ENCODE results near the gene TSPAN15. TPM values are rescaled to one million over a fixed set of nuclear protein-coding genes. Genes with fewer than 3 reads are reported as not detected.
A peak's percentile ranks its signal among the peaks of the same experiment; 100 is the strongest.

TSPAN15 gene
- total RNA-seq, 1 experiment from 2014 or later = 212 TPM

- BruUV-seq (replicated peaks) = no TSS peak
- Histone ChIP-seq H3K36me3 (ENCODE audit: low read depth, low read length) (0 out of 2 replicates have a peak, but pooled peaks cover 3% of the 10 kb centered on the region), H3K4me2 (ENCODE audit: low read length) (no peak overlapping the region), H3K27ac (ENCODE audit: low read length) (no peak overlapping the region), H2AFZ (ENCODE audit: low read length) (no peak overlapping the region), H3K9ac (ENCODE audit: low read length) (no peak overlapping the region), H3K27me3 (ENCODE audit: low read length) (no peaks in the 10 kb centered on the region), H3K9me3 (ENCODE audit: low read length) (no peaks in the 10 kb centered on the region), H4K20me1 (ENCODE audit: low read length) (no peaks in the 10 kb centered on the region), H3K4me3 (ENCODE audit: low read length) (no peak overlapping the region), H3F3A (ENCODE audit: low read length, unreplicated experiment) (no peaks in the 10 kb centered on the region), H3K9me2 (replicated peaks; ENCODE audit: low read length) (no peaks in the 10 kb centered on the region), H3K4me1 (ENCODE audit: insufficient read depth, low read length) (no peaks in the 10 kb centered on the region), H3K79me2 (ENCODE audit: low read length) (no peaks in the 10 kb centered on the region)
- ChIA-PET POLR2A (ENCODE audit: unreplicated experiment) (no interaction called here), CTCF (interaction anchor here (0.5 to 2.5 kb wide), 2 partner anchors 65 to 121 kb away, joined by 3 to 45 read pairs; partner anchors contain the start of gene TSPAN15)
- DNase-seq (peak; percentile 71), ATAC-seq (peak; percentile 68)
- peak; percentile 54 for TF ChIP-seq CTCF (conservative IDR thresholded peaks at IDR 0.05; ENCODE audit: low read depth, low read length)
- no peak for TF ChIP-seq EZH2 (IDR thresholded peaks at IDR 0.05; ENCODE audit: low read length, unreplicated experiment)
- TF ChIP-seq EZH2phosphoT487 (IDR thresholded peaks at IDR 0.05; ENCODE audit: borderline replicate concordance, low read length) = no peak
- intact Hi-C loops (cut with micrococcal nuclease) = loop anchor here (5.0 kb wide), 2 partner anchors 201 to 286 kb away; partner anchors contain the start of gene COL13A1
Measured at GRCh38 chr10:69516316-69516715, 65.1 kb downstream of the TSPAN15 start.

- intact Hi-C loops (cut with micrococcal nuclease) = loop anchor here (5.0 kb wide), 2 partner anchors 201 to 286 kb away; partner anchors contain the start of gene COL13A1
- ATAC-seq (no peak), DNase-seq (no peak)
- Histone ChIP-seq H3K4me3 (ENCODE audit: low read length) (no peak overlapping the region), H3K4me2 (ENCODE audit: low read length) (no peak overlapping the region), H3K9me3 (ENCODE audit: low read length) (no peaks in the 10 kb centered on the region), H3K9ac (ENCODE audit: low read length) (no peak overlapping the region), H3K27me3 (ENCODE audit: low read length) (no peaks in the 10 kb centered on the region), H3K27ac (ENCODE audit: low read length) (no peak overlapping the region), H4K20me1 (ENCODE audit: low read length) (no peaks in the 10 kb centered on the region), H3F3A (ENCODE audit: low read length, unreplicated experiment) (no peaks in the 10 kb centered on the region), H3K9me2 (replicated peaks; ENCODE audit: low read length) (no peaks in the 10 kb centered on the region), H3K79me2 (ENCODE audit: low read length) (no peaks in the 10 kb centered on the region), H3K4me1 (ENCODE audit: insufficient read depth, low read length) (no peaks in the 10 kb centered on the region), H3K36me3 (ENCODE audit: low read depth, low read length) (0 out of 2 replicates have a peak, but pooled peaks cover 3% of the 10 kb centered on the region), H2AFZ (ENCODE audit: low read length) (no peak overlapping the region)
- POLR2A ChIA-PET (ENCODE audit: unreplicated experiment) = no interaction called here
- BruUV-seq (replicated peaks) = no TSS peak
- CTCF ChIA-PET = interaction anchor here (0.5 to 2.5 kb wide), 2 partner anchors 66 to 120 kb away, joined by 3 to 45 read pairs; partner anchors contain the start of gene TSPAN15
- TF ChIP-seq EZH2phosphoT487 (IDR thresholded peaks at IDR 0.05; ENCODE audit: borderline replicate concordance, low read length) (no peak), CTCF (conservative IDR thresholded peaks at IDR 0.05; ENCODE audit: low read depth, low read length) (no peak), EZH2 (IDR thresholded peaks at IDR 0.05; ENCODE audit: low read length, unreplicated experiment) (no peak)
Measured at GRCh38 chr10:69516796-69517195, 65.5 kb downstream of the TSPAN15 start.

- Histone ChIP-seq H3F3A (ENCODE audit: low read length, unreplicated experiment) (no peaks in the 10 kb centered on the region), H3K27ac (ENCODE audit: low read length) (no peak overlapping the region), H3K9me3 (ENCODE audit: low read length) (no peaks in the 10 kb centered on the region), H3K4me3 (ENCODE audit: low read length) (no peak overlapping the region), H3K27me3 (ENCODE audit: low read length) (no peaks in the 10 kb centered on the region), H3K4me2 (ENCODE audit: low read length) (no peak overlapping the region), H3K79me2 (ENCODE audit: low read length) (no peaks in the 10 kb centered on the region), H4K20me1 (ENCODE audit: low read length) (no peaks in the 10 kb centered on the region), H3K9me2 (replicated peaks; ENCODE audit: low read length) (no peaks in the 10 kb centered on the region), H3K9ac (ENCODE audit: low read length) (no peak overlapping the region), H3K36me3 (ENCODE audit: low read depth, low read length) (no peaks in the 10 kb centered on the region), H3K4me1 (ENCODE audit: insufficient read depth, low read length) (no peaks in the 10 kb centered on the region), H2AFZ (ENCODE audit: low read length) (no peak overlapping the region)
- DNase-seq (no peak), ATAC-seq (no peak)
- no TSS peak for BruUV-seq (replicated peaks)
- POLR2A ChIA-PET (ENCODE audit: unreplicated experiment) = no interaction called here
- intact Hi-C loops (cut with micrococcal nuclease) = loop anchor here (5.0 kb wide), 2 partner anchors 200 to 285 kb away; partner anchors contain the start of gene COL13A1
- CTCF ChIA-PET = interaction anchor here (2.5 kb wide), 1 partner anchor 120 kb away, joined by 45 read pairs; no protein-coding TSS in a partner anchor
- no peak for TF ChIP-seq EZH2 (IDR thresholded peaks at IDR 0.05; ENCODE audit: low read length, unreplicated experiment)
- no peak for TF ChIP-seq CTCF (conservative IDR thresholded peaks at IDR 0.05; ENCODE audit: low read depth, low read length)
- no peak for TF ChIP-seq EZH2phosphoT487 (IDR thresholded peaks at IDR 0.05; ENCODE audit: borderline replicate concordance, low read length)
Measured at GRCh38 chr10:69517271-69517848, 66.1 kb downstream of the TSPAN15 start.

All from PC-3 (cell line).